H1 (cell line): Measurements from ENCODE around the gene CDC25C. TPM values are rescaled to one million over a fixed set of nuclear protein-coding genes. Genes with fewer than 3 reads are reported as not detected.

Source experiments
- CTCF ChIA-PET: fragments of 300-600 bp; sonication (Branson Sonifier 250); formaldehyde crosslinking; loops from one replicate; lab custom pipeline; 2021; ENCODE audit not compliant: partially characterized antibody; lab: Charles Lee
- POLR2A ChIA-PET: fragments of 300-600 bp; sonication (Branson Sonifier 250); formaldehyde crosslinking; loops from one replicate; lab custom pipeline; 2021; ENCODE audit warnings: inconsistent platforms; ENCODE audit not compliant: partially characterized antibody; lab: Charles Lee
- DNase-seq, 2 experiments: peaks; one replicate each; pipeline versions ENCODE4 v3.0.0 to v3.0.0-alpha.2; 2010 to 2022; ENCODE audit warnings: low spot score in 2 of 2, low read depth in 1 of 2, mixed read lengths in 1 of 2
- FAIRE-seq: peaks from 2 replicates; lab custom pipeline; 2011; peaks lifted over from hg19 to GRCh38; lab: Jason Lieb, UNC
- H2AFZ ChIP-seq: 2 replicates; pipeline ENCODE4 v1.8.1; 2012; ENCODE audit warnings: low read length, inconsistent platforms
- H2AK5ac ChIP-seq: 2 replicates; pipeline ENCODE4 v1.6.1; 2013; ENCODE audit warnings: low read depth, low read length
- H2BK120ac ChIP-seq: replicated peaks from 2 replicates; pipeline ENCODE3; 2013; ENCODE audit warnings: low read depth, low read length, inconsistent platforms
- H2BK12ac ChIP-seq: 2 replicates; pipeline ENCODE4 v1.6.1; 2013; ENCODE audit warnings: low read depth, low read length
- H2BK15ac ChIP-seq: 2 replicates; pipeline ENCODE4 v1.6.1; 2013; ENCODE audit warnings: low read length
- H2BK20ac ChIP-seq: 2 replicates; pipeline ENCODE4 v1.6.1; 2013; ENCODE audit warnings: low read length
- H2BK5ac ChIP-seq: 2 replicates; pipeline ENCODE4 v1.6.1; 2013; ENCODE audit warnings: low read depth, low read length
- H3K14ac ChIP-seq: 2 replicates; pipeline ENCODE4 v1.6.1; 2013; ENCODE audit warnings: inconsistent platforms; ENCODE audit not compliant: insufficient read length
- H3K18ac ChIP-seq: 2 replicates; pipeline ENCODE4 v1.6.1; 2013; ENCODE audit warnings: low read length; ENCODE audit errors: extremely low read depth
- H3K23ac ChIP-seq: 2 replicates; pipeline ENCODE4 v1.6.1; 2013; ENCODE audit warnings: inconsistent platforms; ENCODE audit not compliant: insufficient read length
- H3K23me2 ChIP-seq: 2 replicates; pipeline ENCODE4 v1.6.1; 2013; ENCODE audit warnings: low read depth, low read length
- H3K27ac ChIP-seq: 2 replicates; pipeline ENCODE4 v1.6.1; 2011; ENCODE audit warnings: low read depth, low read length, inconsistent platforms
- H3K27me3 ChIP-seq, 4 experiments: replicated peaks in 1 of 4; 1 replicate in 1 of 4; 2 replicates in 3 of 4; pipeline versions ENCODE4 v1.6.1 to v1.8.1; 2011 to 2013; ENCODE audit warnings: low read length in 3 of 4, mild to moderate bottlenecking in 3 of 4, inconsistent platforms in 2 of 4, mixed read lengths in 2 of 4, moderate library complexity in 1 of 4; ENCODE audit not compliant: control insufficient read depth in 3 of 4, insufficient read depth in 3 of 4; ENCODE audit errors: extremely low read depth in 1 of 4
- H3K36me3 ChIP-seq, 4 experiments: 2 replicates each; pipeline versions ENCODE4 v1.6.1 to v1.8.1; 2011 to 2013; ENCODE audit warnings: mild to moderate bottlenecking in 4 of 4, low read length in 3 of 4, moderate library complexity in 2 of 4, control low read depth in 1 of 4, inconsistent platforms in 1 of 4; ENCODE audit not compliant: insufficient read depth in 4 of 4, control insufficient read depth in 2 of 4
- H3K4ac ChIP-seq: replicated peaks from 2 replicates; pipeline ENCODE3; 2013; ENCODE audit warnings: low read length, low read depth, mixed read lengths, inconsistent platforms; ENCODE audit not compliant: insufficient read length
- H3K4me1 ChIP-seq, 4 experiments: replicated peaks in 1 of 4; 1 replicate in 1 of 4; 2 replicates in 3 of 4; pipeline versions ENCODE4 v1.6.1 to v1.8.1; 2011 to 2013; ENCODE audit warnings: low read length in 3 of 4, inconsistent platforms in 2 of 4, mixed read lengths in 1 of 4; ENCODE audit not compliant: insufficient read depth in 4 of 4, control insufficient read depth in 3 of 4
- H3K4me2 ChIP-seq, 2 experiments: 2 replicates each; pipeline versions ENCODE4 v1.6.1 to v1.8.1; 2011 to 2013; ENCODE audit warnings: low read depth in 2 of 2, low read length in 2 of 2, control low read depth in 1 of 2, inconsistent platforms in 1 of 2, mild to moderate bottlenecking in 1 of 2; ENCODE audit not compliant: insufficient read depth in 1 of 2
- H3K4me3 ChIP-seq, 4 experiments: fragments of 200-600, 300-600 bp in 1 of 4; sonication (generic), shearing (Covaris generic), sonication (Bioruptor Twin) in 1 of 4; 2 replicates each; pipeline versions ENCODE4 v1.5.1 to v1.8.1; 2011 to 2016; ENCODE audit warnings: low read length in 4 of 4, low read depth in 3 of 4, control low read depth in 2 of 4, inconsistent platforms in 2 of 4, mild to moderate bottlenecking in 2 of 4, mixed read lengths in 1 of 4, moderate library complexity in 1 of 4; ENCODE audit not compliant: insufficient read depth in 2 of 4; ENCODE audit errors: extremely low read depth in 1 of 4
- H3K56ac ChIP-seq: replicated peaks from 2 replicates; pipeline ENCODE3; 2013; ENCODE audit warnings: low read depth, mild to moderate bottlenecking, mixed read lengths, low read length, inconsistent platforms; ENCODE audit not compliant: insufficient read length
- H3K79me1 ChIP-seq: 2 replicates; pipeline ENCODE4 v1.6.1; 2013; ENCODE audit warnings: low read depth, low read length, control low read depth
- H3K79me2 ChIP-seq, 2 experiments: 2 replicates each; pipeline versions ENCODE4 v1.6.1 to v1.8.1; 2012 to 2013; ENCODE audit warnings: low read length in 2 of 2, mild to moderate bottlenecking in 2 of 2, inconsistent platforms in 1 of 2; ENCODE audit not compliant: insufficient read depth in 2 of 2, control insufficient read depth in 1 of 2
- H3K9ac ChIP-seq, 4 experiments: replicated peaks in 1 of 4; 1 replicate in 1 of 4; 2 replicates in 3 of 4; pipeline versions ENCODE4 v1.6.1 to v1.8.1; 2011 to 2013; ENCODE audit warnings: low read depth in 3 of 4, low read length in 3 of 4, control low read depth in 2 of 4, mild to moderate bottlenecking in 2 of 4, moderate library complexity in 2 of 4, inconsistent platforms in 1 of 4; ENCODE audit errors: extremely low read depth in 1 of 4
- H3K9me3 ChIP-seq, 2 experiments: 2 replicates each; pipeline versions ENCODE4 v1.6.1 to v1.8.1; 2012 to 2013; ENCODE audit warnings: mild to moderate bottlenecking in 2 of 2, moderate library complexity in 2 of 2, control low read depth in 1 of 2, inconsistent platforms in 1 of 2, low read depth in 1 of 2, low read length in 1 of 2, mixed read lengths in 1 of 2; ENCODE audit not compliant: insufficient read depth in 2 of 2
- H4K20me1 ChIP-seq, 2 experiments: replicated peaks in 1 of 2; 2 replicates each; pipeline versions ENCODE3 to v1.8.1; 2011 to 2013; ENCODE audit warnings: inconsistent platforms in 2 of 2, low read length in 2 of 2, mild to moderate bottlenecking in 1 of 2; ENCODE audit not compliant: insufficient read depth in 2 of 2, control insufficient read depth in 1 of 2
- H4K5ac ChIP-seq: 2 replicates; pipeline ENCODE4 v1.6.1; 2013; ENCODE audit warnings: low read length, low read depth, mixed read lengths, inconsistent platforms; ENCODE audit not compliant: insufficient read length
- H4K8ac ChIP-seq: 2 replicates; pipeline ENCODE4 v1.8.0; 2013; ENCODE audit warnings: mild to moderate bottlenecking, moderate library complexity, low read length, inconsistent platforms; ENCODE audit not compliant: insufficient read depth; ENCODE audit errors: extremely low read depth
- H4K91ac ChIP-seq: replicated peaks from 2 replicates; pipeline ENCODE3; 2013; ENCODE audit warnings: low read length, mixed read lengths, inconsistent platforms; ENCODE audit not compliant: insufficient read length
- CBX8 ChIP-seq: fragments of 300-800, 300-1000 bp; sonication (generic); IDR thresholded peaks from 2 replicates; pipeline ENCODE4 v1.7.1; 2016; ENCODE audit warnings: low read depth, low read length, borderline replicate concordance
- GABPA ChIP-seq: IDR thresholded peaks from 2 replicates; pipeline ENCODE4 v1.6.1; 2011; ENCODE audit warnings: mild to moderate bottlenecking, low read length, moderate library complexity, borderline replicate concordance; ENCODE audit not compliant: insufficient read depth
- GTF2F1 ChIP-seq: IDR thresholded peaks from 2 replicates; pipeline ENCODE4 v1.6.1; 2012; ENCODE audit warnings: low read depth, low read length, improper control_type of control experiment, borderline replicate concordance
- POLR2A ChIP-seq, 2 experiments: IDR thresholded peaks; 1 replicate in 1 of 2; 2 replicates in 1 of 2; pipeline ENCODE4 v1.6.1; 2011; ENCODE audit warnings: low read depth in 2 of 2, low read length in 2 of 2, mild to moderate bottlenecking in 2 of 2; ENCODE audit errors: control extremely low read depth in 1 of 2
- POU5F1 ChIP-seq: IDR thresholded peaks from 2 replicates; pipeline ENCODE4 v1.6.1; 2011; ENCODE audit warnings: low read depth, mild to moderate bottlenecking, low read length, moderate library complexity
- SP4 ChIP-seq: IDR thresholded peaks from 2 replicates; pipeline ENCODE4 v1.6.1; 2012; ENCODE audit warnings: low read length, inconsistent platforms
- WGBS, 2 experiments: shearing (Covaris generic) in 1 of 2; methylation state at CpG; one replicate each; pipeline versions ENCODE4 v1.1.6 to v1.1.7; 2013 to 2015; ENCODE audit warnings: low lambda C conversion rate in 2 of 2, mixed read lengths in 2 of 2, inconsistent platforms in 1 of 2, low coverage in 1 of 2, missing lambda C conversion rate in 1 of 2; ENCODE audit not compliant: insufficient replicate concordance in 2 of 2, insufficient coverage in 1 of 2, insufficient read length in 1 of 2; ENCODE audit errors: extremely low coverage in 1 of 2, missing lambda C conversion rate in 1 of 2; 5-methylcytosine and 5-hydroxymethylcytosine counted together
- polyA plus RNA-seq, 7 experiments: library from polyadenylated mRNA; depleted of rRNA in 3 of 7; stranded (reverse) in 5 of 7; unstranded in 2 of 7; fragments of >200 nt in 5 of 7; fragments of 200-250 nt in 2 of 7; gene quantifications; 1 replicate in 5 of 7; 2 replicates in 1 of 7; 4 replicates in 1 of 7; pipeline versions ENCODE4 v1.2.1 to v1.2.3, GENCODE V29; 2011 to 2013; ENCODE audit warnings: missing spikeins in 2 of 7, mixed read lengths in 2 of 7
- total RNA-seq: library from RNA; stranded (reverse); fragmentation: NEBNext Ultra II Directional; extraction: Animal tissue kit (Norgen Biotek cat#: 25700); gene quantifications from 2 replicates; pipeline ENCODE4 v1.2.1, GENCODE V29; 2021

The CDC25C gene
- total and polyA plus RNA-seq, 2 of the 8 experiments (the other 6 are each of a cell fraction or from before 2014, with no cell fraction given) = 18.4 to 20.8 TPM

DNA sequence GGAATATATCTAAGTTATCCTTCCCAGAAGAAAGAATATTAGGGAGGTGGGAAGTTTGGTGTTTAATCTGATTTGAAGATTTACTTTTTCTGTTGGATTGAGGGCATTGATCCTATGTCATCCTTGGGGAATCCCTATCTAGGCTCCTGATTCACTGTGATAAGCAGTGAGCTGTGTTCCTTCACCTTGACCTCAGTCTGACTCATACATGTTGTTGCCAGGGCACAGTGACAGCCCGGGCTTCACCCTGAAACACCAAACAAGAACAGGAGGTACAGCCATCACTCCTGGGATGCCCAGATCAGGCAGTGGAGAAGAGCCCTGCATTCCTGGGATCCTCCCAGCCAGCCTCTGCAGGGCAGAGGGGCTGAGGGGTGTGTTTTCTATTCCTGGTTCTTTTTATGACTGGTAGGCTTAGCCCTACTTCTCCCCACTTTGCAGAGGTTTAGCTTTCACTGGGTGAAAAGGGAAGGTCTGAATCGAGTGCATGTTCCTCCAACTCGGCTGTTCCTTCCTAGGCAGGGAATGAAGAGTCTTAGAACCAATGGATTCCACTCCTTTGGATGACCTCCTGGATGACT lies 3.4 kb upstream of the CDC25C start:
- ChIA-PET POLR2A (interaction anchor here (0.6 to 4.7 kb wide), 6 partner anchors 11 to 432 kb away, joined by 3 to 68 read pairs (median 4); partner anchors contain the start of genes BRD8, KDM3B and KIF20A), CTCF (interaction anchor here (13.6 kb wide), 1 partner anchor 15 kb away, joined by 196 read pairs; the partner anchor contains the start of gene KDM3B)
- Histone ChIP-seq H4K20me1 (no peaks in the 10 kb centered on the region), H3K56ac (no peak overlapping the region), H3K9ac (no peak overlapping the region), H3K27me3 (no peaks in the 10 kb centered on the region), H3K23me2 (peaks cover 17% of the 10 kb centered on the region), H3K79me2 (peaks cover 5 to 25% of the 10 kb centered on the region in 2 experiments), H3K4ac (no peak overlapping the region), H2BK12ac (no peak overlapping the region), H2BK120ac (no peak overlapping the region), H3K36me3 (no peaks in the 10 kb centered on the region), H3K4me1 (peaks cover 0 to 6% (median 2%) of the 10 kb centered on the region in 4 experiments; a peak in 4 of 7 replicates), H3K27ac (no peak overlapping the region), H3K18ac (no peak overlapping the region), H3K23ac (no peak overlapping the region), H3K79me1 (peaks cover 8% of the 10 kb centered on the region), H3K14ac (no peak overlapping the region), H2AK5ac (no peak overlapping the region), H3K9me3 (no peaks in the 10 kb centered on the region), H2BK5ac (no peak overlapping the region), H2AFZ (no peak overlapping the region), H3K4me3 (no peak overlapping the region), H2BK15ac (no peak overlapping the region), H4K5ac (no peak overlapping the region), H3K4me2 (no peak overlapping the region), H4K91ac (no peak overlapping the region), H4K8ac (no peak overlapping the region), H2BK20ac (no peak overlapping the region)
- no peak for FAIRE-seq
- TF ChIP-seq GTF2F1 (no peak), POU5F1 (no peak), SP4 (no peak), POLR2A (IDR thresholded peaks at IDR 0.05; ENCODE audit: control extremely low read depth in 1 of 2, low read depth in 2 of 2, low read length in 2 of 2) (no peak), CBX8 (no peak), GABPA (no peak)
- 93% methylated on average over 3 of the region's 3 CpGs; no CpG with 5 or more reads in 1 of the 2 experiments for WGBS, 2 experiments
- DNase-seq = no peak
